ENCODE results near the gene NHERF2. TPM values are rescaled to one million over a fixed set of nuclear protein-coding genes. Genes with fewer than 3 reads are reported as not detected.

The NHERF2 gene
- total RNA-seq, 6 experiments from 2014 or later, result 129 to 284 (median 186) TPM

DNA sequence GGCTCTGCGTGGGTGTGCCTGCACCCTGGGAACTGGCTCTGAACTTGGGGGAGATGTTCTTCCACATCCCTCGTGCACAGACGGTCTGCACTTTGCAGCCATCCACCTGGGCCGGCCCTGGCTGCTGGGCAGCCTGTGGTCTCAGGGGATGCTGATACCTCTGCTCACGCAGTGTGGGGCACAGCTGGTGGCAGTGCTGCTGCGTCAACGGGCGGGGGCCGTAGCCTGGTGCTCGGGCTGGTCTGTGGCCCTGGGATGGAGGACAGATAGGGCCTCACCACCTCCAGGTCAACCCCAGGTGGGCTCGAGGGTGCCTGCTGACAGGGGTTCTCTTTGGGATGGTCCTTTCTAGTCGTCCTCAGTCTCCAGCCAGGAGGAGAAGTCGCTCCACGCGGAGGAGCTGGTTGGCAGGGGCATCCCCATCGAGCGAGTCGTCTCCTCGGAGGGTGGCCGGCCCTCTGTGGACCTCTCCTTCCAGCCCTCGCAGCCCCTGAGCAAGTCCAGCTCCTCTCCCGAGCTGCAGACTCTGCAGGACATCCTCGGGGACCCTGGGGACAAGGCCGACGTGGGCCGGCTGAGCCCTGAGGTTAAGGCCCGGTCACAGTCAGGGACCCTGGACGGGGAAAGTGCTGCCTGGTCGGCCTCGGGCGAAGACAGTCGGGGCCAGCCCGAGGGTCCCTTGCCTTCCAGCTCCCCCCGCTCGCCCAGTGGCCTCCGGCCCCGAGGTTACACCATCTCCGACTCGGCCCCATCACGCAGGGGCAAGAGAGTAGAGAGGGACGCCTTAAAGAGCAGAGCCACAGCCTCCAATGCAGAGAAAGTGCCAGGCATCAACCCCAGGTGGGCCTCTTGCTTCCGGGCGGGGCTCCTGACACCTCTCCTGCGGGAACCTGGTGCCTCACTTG, 57.4 kb downstream of the NHERF2 start:
- peaks cover 0 to 50% (median 17%) of the 10 kb centered on the region in 4 donors for H3K4me1 ChIP-seq
- no peaks in the 10 kb centered on the region for H3K27me3 ChIP-seq
- WGBS (ENCODE audit: insufficient coverage, low coverage, low lambda C conversion rate, missing lambda C conversion rate), result 80% methylated on average over 2 of the region's 44 CpGs
- H3K36me3 ChIP-seq, result peaks cover 0 to 54% (median 5%) of the 10 kb centered on the region in 4 donors
- ATAC-seq (no peak), DNase-seq (no peak)
- TF ChIP-seq POLR2A (IDR thresholded peaks at IDR 0.05) (no peak), CTCF (IDR thresholded peaks at IDR 0.05) (no peak)
- intact Hi-C loops (cut with DNase I), result no loop called here
- H3K4me3 ChIP-seq, result no peak overlapping the region
- H3K9me3 ChIP-seq, result no peaks in the 10 kb centered on the region
- H3K27ac ChIP-seq, result no peak overlapping the region

GRCh38 chr16:2084895-2085625, 58.4 kb downstream of the NHERF2 start:
- Histone ChIP-seq H3K9me3 (no peaks in the 10 kb centered on the region), H3K27me3 (no peaks in the 10 kb centered on the region), H3K4me1 (peaks cover 0 to 59% (median 22%) of the 10 kb centered on the region in 4 donors), H3K27ac (peak overlapping the region in 1 of 3 donors; percentile 74), H3K4me3 (no peak overlapping the region), H3K36me3 (peaks cover 0 to 48% (median 7%) of the 10 kb centered on the region in 4 donors)
- WGBS (ENCODE audit: insufficient coverage, low coverage, low lambda C conversion rate, missing lambda C conversion rate), result 86% methylated on average over 4 of the region's 29 CpGs
- intact Hi-C loops (cut with DNase I), result no loop called here
- no peak for ATAC-seq
- TF ChIP-seq POLR2A (IDR thresholded peaks at IDR 0.05) (no peak), CTCF (IDR thresholded peaks at IDR 0.05) (no peak)
- DNase-seq, result no peak

DNA sequence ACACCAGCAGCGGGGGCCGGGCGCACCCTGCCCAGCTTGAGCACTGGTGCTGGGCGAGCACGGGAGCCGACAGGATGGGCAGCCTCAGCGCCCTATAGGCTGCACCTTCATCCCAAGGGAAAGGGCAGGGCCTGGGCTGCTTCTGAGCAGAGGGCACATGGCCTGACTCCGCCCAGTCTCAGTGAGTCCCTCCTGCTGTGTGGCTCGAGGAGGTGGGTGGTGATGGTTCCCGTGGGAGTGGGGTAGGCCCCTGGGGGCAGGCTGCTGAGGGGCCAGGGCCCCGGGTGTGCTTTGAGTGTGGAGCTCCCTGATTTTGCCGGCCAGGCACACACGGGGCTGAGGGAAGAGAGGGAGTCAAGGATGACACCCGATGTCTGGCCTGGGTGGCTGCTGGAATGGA, 59.0 kb downstream of the NHERF2 start:
- ATAC-seq, result no peak
- no peak for DNase-seq
- H3K4me3 ChIP-seq, result no peak overlapping the region
- H3K27me3 ChIP-seq, result no peaks in the 10 kb centered on the region
- peaks cover 0 to 65% (median 25%) of the 10 kb centered on the region in 4 donors for H3K4me1 ChIP-seq
- no peaks in the 10 kb centered on the region for H3K9me3 ChIP-seq
- H3K27ac ChIP-seq, result peak overlapping the region in 1 of 3 donors; percentile 74
- H3K36me3 ChIP-seq, result peaks cover 0 to 49% (median 6%) of the 10 kb centered on the region in 4 donors
- WGBS (ENCODE audit: insufficient coverage, low coverage, low lambda C conversion rate, missing lambda C conversion rate), result no CpG with 5 or more reads among the region's 14 CpGs
- intact Hi-C loops (cut with DNase I), result no loop called here
- TF ChIP-seq CTCF (IDR thresholded peaks at IDR 0.05), result no peak
- TF ChIP-seq POLR2A (IDR thresholded peaks at IDR 0.05), result no peak

DNA sequence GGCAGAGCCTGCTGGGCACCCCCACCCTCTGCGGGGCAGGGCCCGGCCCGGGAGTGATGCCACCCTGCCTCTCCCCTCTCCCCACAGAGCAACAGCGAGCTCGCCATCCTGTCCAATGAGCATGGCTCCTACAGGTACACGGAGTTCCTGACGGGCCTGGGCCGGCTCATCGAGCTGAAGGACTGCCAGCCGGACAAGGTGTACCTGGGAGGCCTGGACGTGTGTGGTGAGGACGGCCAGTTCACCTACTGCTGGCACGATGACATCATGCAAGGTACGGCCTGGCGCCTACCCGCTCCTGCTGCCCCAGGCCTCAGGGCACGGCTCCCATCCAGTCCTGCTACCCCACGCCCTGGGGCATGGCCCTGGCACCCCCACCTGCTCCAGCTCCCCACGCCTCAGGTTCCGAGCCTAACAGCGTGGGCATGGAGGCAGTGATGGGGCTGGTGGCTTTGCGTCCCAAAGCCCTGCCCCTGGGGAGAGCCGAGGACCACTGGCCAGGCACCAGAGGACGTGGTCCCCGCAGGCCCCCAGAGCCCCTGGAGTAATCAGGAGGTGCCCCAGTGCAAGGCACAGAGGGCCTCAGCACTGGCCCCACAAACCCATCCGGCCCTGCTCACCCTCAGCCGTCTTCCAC, 59.5 kb downstream of the NHERF2 start:
- WGBS (ENCODE audit: insufficient coverage, low coverage, low lambda C conversion rate, missing lambda C conversion rate), result 73% methylated on average over 7 of the region's 27 CpGs
- DNase-seq (peak in 2 of 3 donors; percentile 76 to 95), ATAC-seq (peak in 2 of 4 donors; percentile 2 to 53)
- Histone ChIP-seq H3K27ac (peak overlapping the region in 1 of 3 donors; percentile 74), H3K4me1 (peaks cover 0 to 68% (median 25%) of the 10 kb centered on the region in 4 donors), H3K9me3 (no peaks in the 10 kb centered on the region), H3K27me3 (no peaks in the 10 kb centered on the region), H3K36me3 (peaks cover 0 to 46% (median 6%) of the 10 kb centered on the region in 4 donors), H3K4me3 (no peak overlapping the region)
- intact Hi-C loops (cut with DNase I), result no loop called here
- no peak for TF ChIP-seq CTCF (IDR thresholded peaks at IDR 0.05)
- no peak for TF ChIP-seq POLR2A (IDR thresholded peaks at IDR 0.05)
